GM23338 (cell line): Measurements from ENCODE around the gene UBR2.

ENCODE experiments used
- POLR2AphosphoS5 ChIP-seq: IDR thresholded peaks from 2 replicates; pipeline ENCODE4 v1.6.1; 2016; ENCODE audit warnings: antibody characterized with exemption, low read depth
- TF ChIP-seq, protein P1 (sequence below), 2 experiments: fragments of 200-600 bp in 1 of 2; sonication (generic) in 1 of 2; conservative IDR thresholded peaks; 2 replicates each; pipeline versions ENCODE4 v1.5.1 to v1.6.1; 2016 to 2017; ENCODE audit warnings: antibody characterized with exemption in 2 of 2, low read depth in 2 of 2, mild to moderate bottlenecking in 2 of 2, moderate library complexity in 1 of 2

DNA sequence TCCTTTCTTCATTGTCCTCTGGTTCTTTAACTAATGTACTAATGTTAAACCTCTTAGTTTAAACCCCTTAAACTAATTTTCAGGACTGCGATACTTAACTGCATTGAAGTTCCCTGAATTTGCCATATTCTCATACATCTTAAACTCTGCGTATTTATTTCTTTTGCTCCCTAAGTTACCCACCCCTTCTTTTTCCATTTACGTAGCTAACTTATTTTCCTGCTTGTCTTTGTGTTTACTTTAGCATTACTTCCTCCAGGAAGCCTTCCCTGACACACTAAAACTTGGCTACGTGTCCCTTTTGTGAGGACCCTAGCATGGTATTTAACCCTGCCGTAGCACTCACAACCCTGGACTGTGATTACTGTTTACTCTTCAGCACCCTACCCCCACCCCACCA is 79.0 kb downstream of the UBR2 start:
- TF ChIP-seq, protein P1, sequence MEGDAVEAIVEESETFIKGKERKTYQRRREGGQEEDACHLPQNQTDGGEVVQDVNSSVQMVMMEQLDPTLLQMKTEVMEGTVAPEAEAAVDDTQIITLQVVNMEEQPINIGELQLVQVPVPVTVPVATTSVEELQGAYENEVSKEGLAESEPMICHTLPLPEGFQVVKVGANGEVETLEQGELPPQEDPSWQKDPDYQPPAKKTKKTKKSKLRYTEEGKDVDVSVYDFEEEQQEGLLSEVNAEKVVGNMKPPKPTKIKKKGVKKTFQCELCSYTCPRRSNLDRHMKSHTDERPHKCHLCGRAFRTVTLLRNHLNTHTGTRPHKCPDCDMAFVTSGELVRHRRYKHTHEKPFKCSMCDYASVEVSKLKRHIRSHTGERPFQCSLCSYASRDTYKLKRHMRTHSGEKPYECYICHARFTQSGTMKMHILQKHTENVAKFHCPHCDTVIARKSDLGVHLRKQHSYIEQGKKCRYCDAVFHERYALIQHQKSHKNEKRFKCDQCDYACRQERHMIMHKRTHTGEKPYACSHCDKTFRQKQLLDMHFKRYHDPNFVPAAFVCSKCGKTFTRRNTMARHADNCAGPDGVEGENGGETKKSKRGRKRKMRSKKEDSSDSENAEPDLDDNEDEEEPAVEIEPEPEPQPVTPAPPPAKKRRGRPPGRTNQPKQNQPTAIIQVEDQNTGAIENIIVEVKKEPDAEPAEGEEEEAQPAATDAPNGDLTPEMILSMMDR (conservative IDR thresholded peaks at IDR 0.05; ENCODE audit: low read depth in 2 of 2): no peak
- TF ChIP-seq POLR2AphosphoS5: no peak
